Sigmoid colon (tissue), 7 donors: Measurements from ENCODE around the gene CSTPP1. TPM values are rescaled to one million over a fixed set of nuclear protein-coding genes. Genes with fewer than 3 reads are reported as not detected.
A peak's percentile ranks its signal among the peaks of the same experiment; 100 is the strongest.

ENCODE experiments used
- DNase-seq: peaks from one replicate; pipeline ENCODE4 v3.0.0-alpha.2; 2019
- H3K27ac ChIP-seq, 4 donors: fragments of 200-600 bp; sonication (generic); one replicate each; pipeline ENCODE4 v1.5.1; 2016 to 2019; ENCODE audit warnings: mild to moderate bottlenecking in 1 of 4
- H3K27me3 ChIP-seq, 3 donors: fragments of 200-600 bp; sonication (generic); one replicate each; pipeline ENCODE4 v1.5.1; 2019; ENCODE audit warnings: mild to moderate bottlenecking in 1 of 3
- H3K36me3 ChIP-seq, 4 donors: fragments of 200-600 bp; sonication (generic); one replicate each; pipeline ENCODE4 v1.5.1; 2016 to 2019
- H3K4me1 ChIP-seq, 4 donors: fragments of 200-600 bp; sonication (generic); one replicate each; pipeline ENCODE4 v1.5.1; 2017 to 2019
- H3K4me3 ChIP-seq, 4 donors: fragments of 200-600 bp; sonication (generic); one replicate each; pipeline ENCODE4 v1.5.1; 2017 to 2019; ENCODE audit warnings: mild to moderate bottlenecking in 2 of 4, moderate library complexity in 1 of 4
- H3K9me3 ChIP-seq, 4 donors: fragments of 200-600 bp in 3 of 4; sonication (generic) in 3 of 4; one replicate each; pipeline versions ENCODE4 v1.5.1 to v1.6.1; 2013 to 2019
- CTCF ChIP-seq, 4 experiments: fragments of 450-650 bp in 3 of 4; fragments of 200-600 bp in 1 of 4; IDR thresholded peaks; one replicate each; pipeline ENCODE4 v1.5.1; 2016 to 2019; ENCODE audit warnings: antibody characterized with exemption in 4 of 4, mild to moderate bottlenecking in 3 of 4, moderate library complexity in 2 of 4
- EP300 ChIP-seq, 4 donors: sonication (generic); formaldehyde crosslinking; IDR thresholded peaks; one replicate each; pipeline ENCODE4 v1.6.1; 2017; ENCODE audit warnings: antibody characterized with exemption in 4 of 4
- POLR2A ChIP-seq, 2 donors: fragments of 450-650 bp; IDR thresholded peaks; one replicate each; pipeline ENCODE4 v1.6.1; 2016; ENCODE audit warnings: antibody characterized with exemption in 2 of 2, mild to moderate bottlenecking in 2 of 2, moderate library complexity in 2 of 2
- POLR2AphosphoS5 ChIP-seq, 4 donors: sonication (generic); formaldehyde crosslinking; IDR thresholded peaks; one replicate each; pipeline ENCODE4 v1.6.1; 2017; ENCODE audit warnings: antibody characterized with exemption in 4 of 4
- WGBS, 2 donors: extraction: QIAGEN DNeasy Blood & Tissue Kit; methylation state at CpG; one replicate each; pipeline ENCODE4 v1.1.7; 2013; 5-methylcytosine and 5-hydroxymethylcytosine counted together
- intact Hi-C: fragments of 100-400 bp; cut with DNase I; formaldehyde crosslinking; loops from one replicate; pipeline ENCODE4 v1.15.1; 2023
- polyA plus RNA-seq, 3 donors: library from polyadenylated mRNA; stranded (reverse); fragments of 200-250 nt; gene quantifications; one replicate each; pipeline ENCODE4 v1.2.3, GENCODE V29; 2013
- total RNA-seq, 4 donors: library from RNA; depleted of rRNA; stranded (reverse); fragments of >200 nt; gene quantifications; one replicate each; pipeline ENCODE4 v1.1.0, GENCODE V29; 2016
- donor health status: healthy with polysubstance abuse.
- donor health status: Bipolar disorder and iron deficiency.
- donor health status: healthy.

CSTPP1 gene
- total and polyA plus RNA-seq, 7 donors, result 12.9 to 29.4 (median 22.8) TPM

DNA sequence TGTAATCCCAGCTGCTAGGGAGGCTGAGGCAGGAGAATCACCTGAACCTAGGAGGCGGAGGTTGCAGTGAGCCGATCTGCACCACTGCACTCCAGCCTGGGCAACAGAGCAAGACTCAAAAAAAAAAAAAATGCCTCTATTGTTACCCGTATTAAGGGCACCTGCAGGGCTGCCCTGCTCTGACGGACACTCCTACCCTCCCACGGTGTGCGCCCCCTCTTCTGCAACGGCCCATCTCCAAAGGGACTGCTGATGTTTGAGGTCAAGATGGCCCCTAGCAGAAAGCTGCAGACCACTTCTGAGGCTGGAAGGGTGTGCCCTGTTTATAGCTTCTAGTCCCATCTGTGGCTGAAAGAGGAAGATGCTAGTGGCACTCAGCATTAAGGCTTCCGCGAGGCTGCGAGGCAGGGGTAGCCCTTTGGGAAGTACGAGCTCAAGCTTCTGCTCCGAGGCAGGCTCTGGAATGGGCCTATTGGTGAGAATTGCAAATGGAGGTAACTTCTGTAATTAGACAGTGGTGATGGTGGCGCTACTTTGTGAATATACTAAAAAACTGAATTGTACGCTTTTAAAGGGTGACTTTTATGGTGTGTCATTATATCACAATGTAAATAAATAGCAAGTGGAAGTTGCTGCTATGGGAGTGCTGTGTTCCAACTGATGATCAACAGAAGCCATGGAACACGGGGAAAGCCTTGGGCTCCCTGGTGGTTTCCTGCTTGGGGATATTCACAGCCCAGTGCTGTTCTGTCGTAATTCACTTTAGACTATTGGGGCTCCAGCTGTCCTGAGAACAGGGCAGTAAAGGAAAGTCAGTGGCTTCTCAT lies 215.8 kb downstream of the CSTPP1 start:
- no peak for DNase-seq
- Histone ChIP-seq H3K27ac (no peak overlapping the region), H3K27me3 (no peaks in the 10 kb centered on the region), H3K4me3 (no peak overlapping the region), H3K4me1 (peaks cover 0 to 29% (median 26%) of the 10 kb centered on the region in 4 donors), H3K9me3 (no peaks in the 10 kb centered on the region), H3K36me3 (peaks cover 0 to 16% (median 1%) of the 10 kb centered on the region in 4 donors)
- intact Hi-C loops, result no loop called here
- WGBS, 2 donors, result 52 to 70% methylated on average over 16 of the region's 16 CpGs
- TF ChIP-seq POLR2A (IDR thresholded peaks at IDR 0.05), result no peak

DNA sequence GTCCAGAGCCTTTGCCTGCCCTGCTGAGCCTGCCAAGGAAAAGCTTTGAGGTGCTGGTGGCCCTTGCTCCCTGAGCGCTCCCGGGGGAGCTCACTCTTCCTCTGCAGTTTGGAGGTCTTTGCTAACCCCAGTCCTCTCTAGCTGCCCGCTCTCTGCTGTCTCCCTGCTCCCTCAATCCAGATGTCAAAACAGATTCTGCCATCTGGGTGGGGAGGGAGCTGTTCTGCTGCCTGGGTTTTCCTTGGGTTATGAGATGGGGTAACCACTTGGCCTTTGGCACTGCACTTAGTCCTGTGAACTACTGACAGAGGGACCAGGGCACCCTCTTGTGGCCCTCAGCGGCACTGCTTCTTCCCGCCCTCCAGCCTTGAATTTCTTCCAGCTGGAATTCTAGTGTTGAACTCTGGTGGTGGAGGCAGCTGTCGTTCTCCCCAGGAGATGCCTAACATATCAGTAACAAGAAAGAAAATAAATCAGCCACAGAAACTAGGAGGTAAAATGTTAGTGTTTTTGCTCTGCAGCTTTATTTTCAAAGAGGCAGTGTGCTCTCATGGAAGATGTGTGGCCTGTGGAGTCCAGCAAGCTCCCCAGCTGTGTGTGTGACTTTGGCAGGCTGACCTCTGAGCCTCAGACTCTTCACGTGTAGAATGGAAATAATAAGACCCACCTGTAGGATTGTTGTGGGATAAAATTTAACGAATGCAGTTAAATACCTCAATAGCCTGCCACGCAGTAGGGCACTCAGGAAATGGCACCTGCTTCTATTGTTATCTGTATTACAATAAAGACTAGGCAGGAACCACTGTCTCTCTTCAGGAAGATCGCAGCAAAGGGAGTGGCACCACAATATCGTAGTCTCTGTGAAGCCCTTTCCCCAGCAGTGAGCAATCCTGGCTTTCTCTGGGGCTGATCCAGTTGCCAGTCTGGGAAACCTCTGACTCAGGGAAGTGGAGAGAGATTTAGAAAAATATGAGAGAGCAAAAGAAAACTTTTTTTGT lies 216.7 kb downstream of the CSTPP1 start:
- DNase-seq, result peak; percentile 89
- intact Hi-C loops, result loop anchor here (1.0 kb wide), 1 partner anchor 264 kb away; no protein-coding TSS in a partner anchor
- Histone ChIP-seq H3K4me3 (no peak overlapping the region), H3K27me3 (no peaks in the 10 kb centered on the region), H3K9me3 (no peaks in the 10 kb centered on the region), H3K4me1 (peaks cover 0 to 29% (median 26%) of the 10 kb centered on the region in 4 donors), H3K36me3 (peaks cover 0 to 21% (median 1%) of the 10 kb centered on the region in 4 donors), H3K27ac (no peak overlapping the region)
- 25 to 43% methylated on average over 11 of the region's 11 CpGs for WGBS, 2 donors
- no peak for TF ChIP-seq POLR2A (IDR thresholded peaks at IDR 0.05)
- peak; percentile 7 to 59 (median 30) for TF ChIP-seq POLR2AphosphoS5 (IDR thresholded peaks at IDR 0.05)
- TF ChIP-seq CTCF (IDR thresholded peaks at IDR 0.05), result peak; percentile 92 to 98 (median 96)
- no peak for TF ChIP-seq EP300 (IDR thresholded peaks at IDR 0.05)

DNA sequence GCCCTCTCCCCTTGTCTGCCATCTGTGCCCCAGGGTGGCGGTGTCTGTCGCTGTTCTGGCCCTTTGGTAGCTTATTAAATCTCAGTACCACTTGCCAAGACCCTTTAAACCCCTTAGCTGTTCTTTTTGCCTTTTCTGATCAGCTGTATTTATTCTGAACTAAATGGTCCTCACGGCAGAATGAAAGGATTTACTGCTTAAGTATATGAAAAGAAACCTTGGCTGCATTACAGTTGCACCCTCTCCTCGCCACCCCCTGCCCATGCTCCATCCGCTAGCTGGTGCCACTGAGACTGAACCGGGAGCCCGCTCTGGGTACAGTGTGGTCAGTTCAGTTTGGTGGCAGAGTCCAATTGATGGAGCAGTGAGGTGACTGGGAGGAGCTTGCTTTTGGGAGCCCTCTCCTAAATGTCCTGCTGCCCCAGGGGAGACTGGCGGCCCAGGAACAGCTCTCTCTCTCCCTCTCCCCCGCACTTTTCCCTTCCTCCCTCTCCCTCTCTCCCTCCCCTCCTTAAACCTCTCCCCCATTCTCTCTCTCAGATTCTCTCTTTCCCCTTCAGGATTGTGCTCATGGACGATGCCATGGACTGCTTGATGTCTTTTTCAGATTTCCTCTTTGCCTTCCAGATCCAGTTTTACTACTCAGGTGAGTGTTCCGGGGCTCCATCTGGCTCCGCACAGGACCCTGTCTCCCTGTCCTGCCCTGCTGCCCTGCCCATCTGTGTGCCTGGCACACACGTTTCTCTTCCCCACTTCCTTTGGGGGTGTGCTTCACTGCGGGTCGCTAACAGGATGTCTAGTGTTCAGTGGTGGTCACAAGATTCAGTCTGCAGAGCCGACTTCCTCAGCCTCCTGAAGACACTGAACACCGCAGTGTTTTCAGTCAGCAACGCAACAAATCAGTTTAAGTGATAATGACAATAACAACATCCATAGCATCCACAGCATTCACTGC lies 218.3 kb downstream of the CSTPP1 start:
- Histone ChIP-seq H3K4me3 (no peak overlapping the region), H3K27me3 (no peaks in the 10 kb centered on the region), H3K36me3 (peaks cover 0 to 27% (median 1%) of the 10 kb centered on the region in 4 donors), H3K27ac (no peak overlapping the region), H3K4me1 (peaks cover 0 to 13% (median 9%) of the 10 kb centered on the region in 4 donors), H3K9me3 (no peaks in the 10 kb centered on the region)
- no peak for DNase-seq
- TF ChIP-seq EP300 (IDR thresholded peaks at IDR 0.05) (no peak), POLR2A (IDR thresholded peaks at IDR 0.05) (no peak), CTCF (IDR thresholded peaks at IDR 0.05) (no peak), POLR2AphosphoS5 (IDR thresholded peaks at IDR 0.05) (no peak)
- 60 to 79% methylated on average over 18 of the region's 18 CpGs for WGBS, 2 donors
- intact Hi-C loops, result no loop called here

DNA sequence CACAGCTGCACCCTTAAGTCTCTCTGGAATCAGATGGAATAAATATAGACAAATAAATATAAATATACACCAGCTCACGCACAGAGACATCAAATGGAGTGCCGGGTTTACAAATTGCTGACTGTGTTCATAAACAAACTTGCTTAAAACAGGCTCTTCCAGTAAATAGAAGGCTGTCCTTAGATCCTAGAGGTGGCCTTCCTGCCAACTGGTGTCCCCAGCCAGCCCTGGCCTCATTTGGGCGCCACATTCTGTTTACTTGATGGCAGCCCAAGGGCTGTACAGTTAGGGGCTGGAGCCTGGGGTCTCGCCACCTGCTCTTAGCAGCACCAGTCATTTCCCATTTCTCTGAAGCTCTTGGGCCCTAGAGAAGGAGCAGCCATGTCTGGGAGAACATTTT lies 219.3 kb downstream of the CSTPP1 start:
- TF ChIP-seq POLR2AphosphoS5 (IDR thresholded peaks at IDR 0.05), result no peak
- TF ChIP-seq CTCF (IDR thresholded peaks at IDR 0.05), result no peak
- no peak for TF ChIP-seq POLR2A (IDR thresholded peaks at IDR 0.05)
- no peak for TF ChIP-seq EP300 (IDR thresholded peaks at IDR 0.05)
- DNase-seq, result no peak
- intact Hi-C loops, result no loop called here
- Histone ChIP-seq H3K27ac (no peak overlapping the region), H3K36me3 (peaks cover 0 to 27% (median 1%) of the 10 kb centered on the region in 4 donors), H3K4me3 (no peak overlapping the region), H3K9me3 (no peaks in the 10 kb centered on the region), H3K4me1 (peaks cover 0 to 15% (median 7%) of the 10 kb centered on the region in 4 donors), H3K27me3 (no peaks in the 10 kb centered on the region)
- 80 to 89% methylated on average over 4 of the region's 4 CpGs for WGBS, 2 donors
